SK-N-MC (cell line): ENCODE data around the gene THAP7.

Source experiments
- DNase-seq: peaks from one replicate; pipeline ENCODE4 v3.0.0-alpha.2; 2011; ENCODE audit warnings: low read depth, low spot score
- H3K27ac ChIP-seq: fragments of 200-600 bp; sonication (generic); 2 replicates; pipeline ENCODE4 v1.5.1; 2016; ENCODE audit warnings: mixed run types
- H3K36me3 ChIP-seq: fragments of 200-600 bp; sonication (generic); 2 replicates; pipeline ENCODE4 v1.6.1; 2017; ENCODE audit warnings: antibody characterized with exemption, low read length, mixed read lengths; ENCODE audit not compliant: insufficient read depth
- H3K4me3 ChIP-seq: fragments of 200-600 bp; sonication (generic); 2 replicates; pipeline ENCODE4 v1.5.1; 2016
- H3K9ac ChIP-seq: fragments of 200-600 bp; sonication (generic); 2 replicates; pipeline ENCODE4 v1.8.0; 2017; ENCODE audit warnings: mixed run types, mixed read lengths; ENCODE audit not compliant: insufficient read length
- H3K9me3 ChIP-seq: fragments of 200-600 bp; sonication (generic); 2 replicates; pipeline ENCODE4 v1.6.1; 2017; ENCODE audit warnings: low read depth, mild to moderate bottlenecking, antibody characterized with exemption, low read length, moderate library complexity, mixed read lengths
- EZH2 ChIP-seq: fragments of 200-600 bp; sonication (generic); IDR thresholded peaks from one replicate; pipeline ENCODE4 v1.6.1; 2017; ENCODE audit warnings: antibody characterized with exemption
- FOXP2 ChIP-seq: optimal IDR thresholded peaks from 2 replicates; pipeline ENCODE3; 2011; ENCODE audit warnings: mild to moderate bottlenecking, moderate library complexity; ENCODE audit not compliant: insufficient read depth; ENCODE audit errors: extremely low read length, control extremely low read depth
- POLR2AphosphoS5 ChIP-seq: IDR thresholded peaks from 2 replicates; pipeline ENCODE4 v1.6.1; 2012; ENCODE audit warnings: mild to moderate bottlenecking, low read depth, low read length, borderline replicate concordance

THAP7 gene

GRCh38 chr22:20959578-20960461, 42.1 kb downstream of the THAP7 start:
- no peak overlapping the region for H3K27ac ChIP-seq

GRCh38 chr22:20957683-20958431, 44.1 kb downstream of the THAP7 start:
- TF ChIP-seq POLR2AphosphoS5: no peak
- TF ChIP-seq EZH2: no peak
- TF ChIP-seq FOXP2: no peak
- Histone ChIP-seq H3K27ac (no peak overlapping the region), H3K9me3 (no peaks in the 10 kb centered on the region), H3K9ac (no peak overlapping the region), H3K4me3 (no peak overlapping the region), H3K36me3 (peaks cover 11% of the 10 kb centered on the region)
- no peak for DNase-seq

More at GRCh38 chr22:20959578-20960461, 42.1 kb downstream of the THAP7 start:
- Histone ChIP-seq H3K4me3 (no peak overlapping the region), H3K9me3 (no peaks in the 10 kb centered on the region), H3K36me3 (no peaks in the 10 kb centered on the region), H3K9ac (no peak overlapping the region)
- TF ChIP-seq FOXP2 (no peak), EZH2 (no peak), POLR2AphosphoS5 (no peak)
- DNase-seq: no peak

- H3K4me3 ChIP-seq: no peak overlapping the region
- DNase-seq: no peak
- no peak overlapping the region for H3K27ac ChIP-seq
- TF ChIP-seq FOXP2: no peak
- no peak for TF ChIP-seq EZH2
- TF ChIP-seq POLR2AphosphoS5: no peak
- no peaks in the 10 kb centered on the region for H3K9me3 ChIP-seq
- no peak overlapping the region for H3K9ac ChIP-seq
- peaks cover 18% of the 10 kb centered on the region for H3K36me3 ChIP-seq
These were observed 44.7 kb downstream of the THAP7 start for GRCh38 chr22:20957102-20957682.

- no peak for DNase-seq
- no peak overlapping the region for H3K27ac ChIP-seq
- H3K9me3 ChIP-seq: no peaks in the 10 kb centered on the region
- H3K36me3 ChIP-seq: peaks cover 25% of the 10 kb centered on the region
- no peak for TF ChIP-seq POLR2AphosphoS5
- no peak overlapping the region for H3K4me3 ChIP-seq
- no peak overlapping the region for H3K9ac ChIP-seq
These were observed 45.4 kb downstream of the THAP7 start for GRCh38 chr22:20956258-20957101.

GRCh38 chr22:20955548-20955947, 46.4 kb downstream of the THAP7 start:
- H3K9ac ChIP-seq: no peak overlapping the region
- H3K9me3 ChIP-seq: no peaks in the 10 kb centered on the region
- TF ChIP-seq EZH2: no peak
- no peak for TF ChIP-seq FOXP2
- no peak for TF ChIP-seq POLR2AphosphoS5
- DNase-seq: no peak
- H3K36me3 ChIP-seq: peaks cover 35% of the 10 kb centered on the region
- H3K27ac ChIP-seq: no peak overlapping the region
- no peak overlapping the region for H3K4me3 ChIP-seq

GRCh38 chr22:20953668-20954500, 48.0 kb downstream of the THAP7 start:
- H3K4me3 ChIP-seq: no peak overlapping the region
- DNase-seq: no peak
- no peaks in the 10 kb centered on the region for H3K9me3 ChIP-seq
- TF ChIP-seq POLR2AphosphoS5: no peak
- TF ChIP-seq FOXP2: no peak
- TF ChIP-seq EZH2: no peak
- peak overlapping the region; percentile 32 for H3K9ac ChIP-seq
- peak overlapping the region; percentile 74 for H3K27ac ChIP-seq
- peaks cover 51% of the 10 kb centered on the region for H3K36me3 ChIP-seq

- no peak for DNase-seq
- Histone ChIP-seq H3K36me3 (peaks cover 56% of the 10 kb centered on the region), H3K9ac (no peak overlapping the region), H3K4me3 (no peak overlapping the region), H3K27ac (peak overlapping the region; percentile 74), H3K9me3 (no peaks in the 10 kb centered on the region)
- TF ChIP-seq POLR2AphosphoS5: no peak
- no peak for TF ChIP-seq FOXP2
- TF ChIP-seq EZH2: no peak
These were observed 48.6 kb downstream of the THAP7 start for GRCh38 chr22:20953342-20953608.
